Measurements from ENCODE around the gene OR10A3. TPM values are rescaled to one million over a fixed set of nuclear protein-coding genes. Genes with fewer than 3 reads are reported as not detected.

The OR10A3 gene
- total RNA-seq, 6 experiments from 2014 or later, result 0.12 to 0.17 TPM; not detected in 4

- Mint-ChIP-seq H3K27ac (no peak overlapping the region), H3K27me3 (ENCODE audit: insufficient read depth) (no peaks in the 10 kb centered on the region), H3K9me3 (no peaks in the 10 kb centered on the region), H3K4me3 (no peak overlapping the region), H3K36me3 (ENCODE audit: low read depth) (peaks cover 5% of the 10 kb centered on the region; the same call in 1 of the 2 replicates), H3K4me1 (ENCODE audit: low read depth) (peaks cover 69% of the 10 kb centered on the region)
- no peak for DNase-seq
- TF ChIP-seq CTCF (IDR thresholded peaks at IDR 0.05), result no peak
Measured at GRCh38 chr11:7900686-7901085, 40.8 kb downstream of the OR10A3 start.

GRCh38 chr11:7899418-7899817 lies 42.1 kb downstream of the OR10A3 start:
- H3K27ac Mint-ChIP-seq, result no peak overlapping the region
- peaks cover 69% of the 10 kb centered on the region for H3K4me1 Mint-ChIP-seq (ENCODE audit: low read depth)
- no peaks in the 10 kb centered on the region for H3K27me3 Mint-ChIP-seq (ENCODE audit: insufficient read depth)
- no peak for DNase-seq
- peaks cover 5% of the 10 kb centered on the region for H3K36me3 Mint-ChIP-seq (ENCODE audit: low read depth)
- H3K4me3 Mint-ChIP-seq, result no peak overlapping the region
- H3K9me3 Mint-ChIP-seq, result no peaks in the 10 kb centered on the region
- no peak for TF ChIP-seq CTCF (IDR thresholded peaks at IDR 0.05)

GRCh38 chr11:7898666-7899283 lies 42.7 kb downstream of the OR10A3 start:
- H3K4me3 Mint-ChIP-seq, result no peak overlapping the region
- no peaks in the 10 kb centered on the region for H3K27me3 Mint-ChIP-seq (ENCODE audit: insufficient read depth)
- no peak for DNase-seq
- no peak overlapping the region for H3K27ac Mint-ChIP-seq
- peaks cover 69% of the 10 kb centered on the region for H3K4me1 Mint-ChIP-seq (ENCODE audit: low read depth)
- H3K36me3 Mint-ChIP-seq (ENCODE audit: low read depth), result peaks cover 5% of the 10 kb centered on the region
- TF ChIP-seq CTCF (IDR thresholded peaks at IDR 0.05), result no peak
- no peaks in the 10 kb centered on the region for H3K9me3 Mint-ChIP-seq

- H3K9me3 Mint-ChIP-seq, result no peaks in the 10 kb centered on the region
- peaks cover 5% of the 10 kb centered on the region for H3K36me3 Mint-ChIP-seq (ENCODE audit: low read depth)
- no peak overlapping the region for H3K4me3 Mint-ChIP-seq
- TF ChIP-seq CTCF (IDR thresholded peaks at IDR 0.05), result no peak
- H3K27ac Mint-ChIP-seq, result no peak overlapping the region
- H3K27me3 Mint-ChIP-seq (ENCODE audit: insufficient read depth), result no peaks in the 10 kb centered on the region
- DNase-seq, result no peak
- peaks cover 69% of the 10 kb centered on the region for H3K4me1 Mint-ChIP-seq (ENCODE audit: low read depth)
Measured at GRCh38 chr11:7896009-7896785, 45.3 kb downstream of the OR10A3 start.

GRCh38 chr11:7894251-7894650 lies 47.3 kb downstream of the OR10A3 start:
- H3K4me1 Mint-ChIP-seq (ENCODE audit: low read depth), result peaks cover 75% of the 10 kb centered on the region
- no peaks in the 10 kb centered on the region for H3K27me3 Mint-ChIP-seq (ENCODE audit: insufficient read depth)
- no peak overlapping the region for H3K4me3 Mint-ChIP-seq
- peaks cover 2% of the 10 kb centered on the region for H3K36me3 Mint-ChIP-seq (ENCODE audit: low read depth)
- TF ChIP-seq CTCF (IDR thresholded peaks at IDR 0.05), result no peak
- DNase-seq, result no peak
- H3K27ac Mint-ChIP-seq, result peak overlapping the region; percentile 25; the same call in 1 of the 2 replicates
- no peaks in the 10 kb centered on the region for H3K9me3 Mint-ChIP-seq

Measured in HFFc6 (cell line).